GM21390 (cell line): ENCODE measurements around the gene HCRTR1.

Experiments used
- ATAC-seq: cut with Tn5 transposase; IDR thresholded peaks from one replicate; pipeline ENCODE4 v1.9.1; 2021; ENCODE audit not compliant: unreplicated experiment

Gene HCRTR1

DNA sequence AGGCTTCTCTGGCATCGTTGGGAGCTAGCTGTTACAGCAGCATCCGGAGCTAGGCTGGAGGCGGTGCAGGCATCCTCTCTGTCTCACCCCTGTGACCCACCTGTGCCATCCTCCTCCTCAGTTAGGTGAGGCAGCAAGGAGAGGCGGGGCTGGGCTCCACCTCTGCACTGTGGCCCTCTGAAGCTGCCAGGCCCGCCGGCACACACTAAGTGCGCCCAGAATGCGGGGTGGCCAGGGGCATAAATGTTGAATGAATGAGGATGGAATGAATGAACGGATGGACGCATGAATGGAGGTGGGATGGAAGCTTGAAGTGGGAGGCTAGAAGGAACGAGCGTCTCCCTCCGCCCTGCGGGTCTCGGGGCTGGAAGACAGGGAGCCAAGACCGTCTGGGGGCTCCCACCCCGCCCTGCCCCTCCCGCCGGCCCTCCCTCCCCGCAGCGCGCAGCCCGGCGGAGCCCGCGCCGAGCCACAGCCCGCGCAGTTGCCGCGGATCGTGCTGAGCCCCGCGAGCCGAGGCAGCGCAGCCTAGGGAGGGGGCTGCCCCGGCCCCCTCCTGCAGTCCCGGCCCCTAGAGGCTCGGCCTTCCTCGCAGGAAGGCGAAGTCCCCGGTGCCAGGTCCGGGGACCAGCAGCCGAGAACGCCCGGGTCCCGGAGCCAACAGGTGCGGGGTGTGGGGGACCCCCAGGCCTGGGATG, at the start of gene HCRTR1:
Gene HCRTR1, plus strand, starts transcription at position 472 of the 698 bp plus-strand sequence. CDS start 1,504 bp downstream, outside the sequence.
- ATAC-seq = no peak

DNA sequence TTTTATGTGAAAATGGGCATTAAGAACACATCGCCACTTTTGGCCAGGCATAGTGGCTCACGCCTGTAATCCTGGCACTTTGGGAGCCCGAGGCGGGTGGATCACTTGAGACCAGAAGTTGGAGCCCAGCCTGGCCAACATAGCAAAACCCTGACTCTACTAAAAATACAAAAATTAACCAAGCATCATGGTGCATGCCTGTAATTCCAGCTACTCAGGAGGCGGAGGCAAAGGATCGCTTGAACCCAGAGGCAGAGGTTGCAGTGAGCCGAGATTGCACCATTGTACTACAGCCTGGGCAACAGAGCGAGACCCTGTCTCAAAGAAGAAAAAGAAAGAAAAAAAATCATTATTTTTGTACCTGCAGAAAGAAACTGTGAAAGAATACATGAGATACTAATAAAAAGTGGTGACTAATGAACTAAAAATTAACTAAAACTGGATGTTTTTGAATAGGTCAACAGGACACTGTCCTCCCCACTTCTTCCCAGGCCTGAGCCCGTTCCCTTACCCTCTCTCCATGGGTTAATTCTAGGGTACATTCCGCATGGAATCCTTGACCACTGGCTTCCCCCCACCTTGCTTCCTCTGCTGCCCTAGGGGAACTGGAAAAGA, 49.4 kb upstream of the HCRTR1 start:
- no peak for ATAC-seq

DNA sequence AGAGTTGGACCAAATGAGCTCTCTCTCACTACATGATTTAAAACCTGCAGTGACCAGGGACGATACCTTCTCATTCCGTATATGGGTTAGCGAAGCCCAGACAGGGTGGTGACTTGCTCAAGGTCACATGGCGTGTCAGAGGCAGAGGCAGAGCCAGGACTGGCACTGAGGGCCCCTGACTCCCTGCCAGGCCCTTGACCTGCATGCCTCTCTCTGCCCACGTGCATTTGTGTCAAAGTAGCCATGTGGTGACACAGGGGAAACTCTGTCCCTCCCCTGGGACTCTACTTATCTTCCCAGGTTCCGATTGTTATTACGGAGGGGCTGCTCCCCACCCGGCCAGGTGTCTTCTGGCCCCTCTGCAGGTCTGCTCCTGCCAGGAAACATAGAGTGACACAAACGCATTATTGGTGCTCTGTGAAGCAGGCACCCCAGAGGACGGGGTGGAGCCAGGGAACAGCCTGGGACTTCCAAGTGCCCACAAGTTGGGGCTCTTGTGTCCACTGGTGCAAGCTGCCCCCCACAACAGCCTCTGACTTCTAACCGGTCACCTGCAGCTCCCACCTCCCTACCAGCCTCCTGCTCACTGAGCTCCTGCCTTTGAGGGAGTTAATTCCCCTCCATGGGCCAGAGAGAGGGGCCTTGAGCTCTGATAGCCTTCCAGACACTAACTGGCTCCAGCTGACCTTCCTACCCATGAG, 48.4 kb upstream of the HCRTR1 start:
- ATAC-seq = no peak

DNA sequence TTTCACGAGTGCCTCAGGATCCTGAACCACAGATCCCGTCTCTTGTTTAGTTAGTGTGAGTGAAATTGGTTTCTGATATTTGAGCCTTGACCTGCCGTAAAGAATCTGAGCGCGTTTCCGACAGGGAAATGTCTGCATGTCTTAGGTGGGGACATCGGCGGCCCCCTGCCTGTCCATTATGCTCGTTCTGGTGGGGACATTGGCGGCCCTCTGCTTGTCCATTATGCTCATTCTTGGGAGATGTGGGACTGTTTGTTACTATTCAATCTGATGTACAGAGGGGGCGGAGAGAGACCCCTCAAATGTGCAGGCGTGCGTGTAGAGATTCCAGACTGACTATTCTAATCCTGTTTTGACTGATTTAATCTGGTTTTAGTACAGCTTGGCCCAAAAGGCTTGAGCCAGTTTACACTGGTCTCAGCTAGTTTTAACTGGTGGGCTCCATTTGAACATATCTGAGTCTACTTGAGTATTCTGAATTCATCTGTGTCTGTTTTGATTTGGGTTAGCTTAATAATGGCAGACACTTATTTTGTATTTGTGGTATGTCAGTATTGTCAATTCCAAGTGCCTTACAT, 47.8 kb upstream of the HCRTR1 start:
- ATAC-seq = no peak

DNA sequence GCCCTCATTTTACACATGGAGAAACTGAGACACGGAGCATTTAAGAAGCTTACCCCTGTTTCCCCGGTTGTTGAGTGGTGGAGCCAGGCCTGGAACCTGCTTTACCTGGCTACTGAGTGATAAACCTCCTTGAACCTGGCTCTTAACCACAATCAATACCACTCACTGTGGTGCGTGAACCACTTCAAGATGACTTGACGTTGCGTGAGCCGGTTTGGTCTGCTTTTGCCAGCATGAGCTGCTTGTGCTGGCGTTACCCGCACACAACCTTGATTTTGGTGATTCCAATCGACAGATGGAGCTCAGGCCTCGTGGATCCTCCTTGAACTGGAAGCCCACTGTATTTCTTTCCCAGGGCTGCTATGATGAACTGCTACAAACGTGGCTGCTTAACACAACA, 47.3 kb upstream of the HCRTR1 start:
- no peak for ATAC-seq

DNA sequence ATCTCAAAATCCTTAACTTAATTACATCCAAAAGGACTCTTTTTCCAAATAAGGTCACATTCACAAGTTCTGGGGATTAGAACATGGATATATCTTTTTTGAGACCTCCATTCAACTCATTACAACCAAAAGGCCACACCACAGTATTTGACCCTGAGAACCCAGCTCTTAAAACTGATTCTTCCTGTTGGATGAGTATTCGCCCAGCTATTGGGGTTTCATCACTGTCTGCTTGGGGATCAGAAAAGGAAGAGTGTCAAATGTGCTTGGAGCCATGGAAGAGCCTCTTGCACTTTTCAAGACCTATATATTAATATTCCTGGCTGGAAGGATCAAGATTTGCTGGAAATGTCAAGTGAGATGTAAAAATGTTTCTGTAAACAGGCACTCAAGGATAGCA, 46.6 kb upstream of the HCRTR1 start:
- no peak for ATAC-seq

DNA sequence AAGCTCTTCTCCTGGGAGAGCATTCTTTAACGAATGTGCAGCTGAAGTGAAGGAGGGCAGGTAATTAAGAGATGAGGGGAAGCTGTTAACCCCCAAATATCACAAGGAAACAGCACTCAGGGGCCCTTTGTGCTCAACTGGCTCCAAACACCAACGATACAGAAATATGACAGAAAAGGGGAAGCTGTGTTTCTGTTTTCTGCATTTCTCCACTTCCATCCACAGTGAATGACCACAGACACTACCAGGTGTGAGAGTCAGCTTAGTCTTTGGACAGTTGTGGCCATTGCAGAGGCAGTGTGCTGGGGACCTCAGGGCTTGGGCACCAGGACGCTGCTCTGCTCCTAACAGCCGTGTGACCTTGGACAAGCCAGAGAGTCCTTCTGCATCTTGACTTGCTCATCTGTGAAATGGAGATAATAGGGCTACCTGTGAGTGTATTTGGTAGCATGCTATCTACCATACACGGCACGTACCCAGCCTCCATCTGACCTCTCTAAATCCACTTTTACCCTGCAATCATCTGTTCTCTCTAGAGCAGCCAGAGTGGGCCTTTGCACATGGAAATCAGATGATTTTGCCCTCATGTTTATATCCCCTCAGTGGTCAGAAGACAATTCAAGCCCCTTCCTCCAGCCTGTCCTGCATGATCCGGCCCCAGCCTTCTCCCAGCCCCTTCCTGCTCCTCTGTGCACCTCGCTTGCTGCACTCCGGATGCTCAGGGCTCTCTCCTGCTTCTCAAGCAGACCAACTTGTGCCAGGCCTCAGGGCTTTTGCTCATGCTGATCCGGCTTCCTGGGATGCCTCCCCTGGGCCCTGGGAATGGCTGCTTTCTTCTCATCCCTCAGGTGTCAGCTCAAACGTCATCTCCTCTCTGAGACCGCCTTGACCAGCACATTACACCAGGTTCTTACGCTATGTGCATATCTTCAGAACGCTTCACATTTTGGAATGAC, 45.9 kb upstream of the HCRTR1 start:
- ATAC-seq = no peak

DNA sequence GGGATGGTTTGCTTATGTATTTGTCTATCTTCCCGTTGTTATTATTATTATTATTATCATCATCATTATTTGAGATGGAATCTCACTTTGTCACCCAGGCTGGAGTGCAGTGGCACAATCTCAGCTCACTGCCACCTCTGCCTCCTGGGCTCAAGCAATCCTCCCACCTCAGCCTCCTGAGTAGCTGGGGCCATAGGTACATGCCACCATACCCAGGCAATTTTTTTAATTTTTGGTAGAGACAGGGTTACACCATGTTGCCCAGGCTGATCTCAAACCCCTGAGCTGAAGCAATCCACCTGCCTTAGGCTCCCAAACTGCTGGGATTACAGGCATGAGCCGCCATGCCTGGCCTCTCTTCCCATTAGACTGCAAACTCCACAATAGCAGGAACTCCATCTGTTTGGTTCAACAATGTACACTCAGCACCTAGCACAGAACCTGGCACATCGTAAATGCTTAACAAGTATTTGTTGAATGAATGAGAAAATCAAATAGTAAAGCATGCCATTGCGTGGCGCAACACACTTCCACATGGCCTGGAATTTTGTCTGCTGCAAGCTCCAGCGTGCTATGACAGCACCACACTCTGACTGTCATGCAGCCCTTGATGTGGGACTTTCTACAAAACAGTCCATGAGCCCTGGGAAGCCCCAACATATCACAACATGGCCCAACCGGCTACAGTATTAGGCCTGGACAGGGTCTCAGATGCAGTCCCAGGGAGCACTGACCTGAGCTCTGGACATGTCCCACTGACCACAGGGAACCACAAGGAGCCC, 45.0 kb upstream of the HCRTR1 start:
- ATAC-seq = no peak

DNA sequence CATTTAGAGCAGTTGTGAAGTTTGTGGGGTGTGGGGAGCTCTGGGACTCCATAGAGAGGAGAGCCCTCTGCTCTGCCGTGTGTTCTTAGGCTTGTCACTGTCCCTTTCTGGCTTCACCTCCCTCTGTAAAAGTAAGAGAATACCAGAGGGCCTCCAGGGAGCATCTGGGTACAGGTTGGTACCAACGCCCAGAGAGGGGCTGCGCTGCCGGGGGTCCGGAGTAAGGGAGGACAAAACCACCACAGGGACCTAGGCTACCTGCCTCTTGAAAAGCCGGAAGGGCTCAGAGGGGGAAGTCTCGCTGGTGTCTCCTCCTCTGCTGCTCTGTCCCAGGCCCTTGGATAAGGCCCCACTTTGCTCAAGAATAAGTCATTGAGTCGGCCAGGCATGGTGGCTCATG, 44.2 kb upstream of the HCRTR1 start:
- no peak for ATAC-seq

DNA sequence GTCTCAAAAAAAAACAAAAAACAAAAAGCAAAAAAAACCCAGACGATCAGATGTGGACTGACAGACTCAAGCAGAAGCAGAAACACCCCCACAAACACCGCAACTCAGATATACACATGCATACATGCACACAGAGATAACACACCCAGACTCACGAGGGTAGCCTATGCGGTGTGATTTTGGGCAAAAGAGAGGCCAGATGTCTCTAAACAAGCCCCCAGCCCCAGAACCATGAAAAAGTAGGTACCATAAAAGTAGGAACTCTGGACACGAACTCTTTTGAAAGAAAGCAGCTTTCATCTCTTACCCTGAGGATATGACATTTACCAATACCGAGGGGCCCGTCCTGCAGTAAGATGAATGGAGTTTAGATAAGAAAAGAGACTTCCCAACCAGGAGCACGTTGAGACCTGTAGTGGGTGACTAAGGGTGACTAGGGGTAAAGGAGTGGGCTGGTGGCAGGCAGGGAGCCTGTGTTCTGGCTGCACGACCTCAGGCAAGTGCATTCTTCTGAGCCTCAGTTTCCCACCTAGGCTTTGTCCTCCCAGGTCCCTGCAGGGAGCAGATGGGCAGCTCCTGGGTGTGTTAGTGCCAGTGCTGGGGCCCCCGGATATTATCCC, 42.6 kb upstream of the HCRTR1 start:
- no peak for ATAC-seq

DNA sequence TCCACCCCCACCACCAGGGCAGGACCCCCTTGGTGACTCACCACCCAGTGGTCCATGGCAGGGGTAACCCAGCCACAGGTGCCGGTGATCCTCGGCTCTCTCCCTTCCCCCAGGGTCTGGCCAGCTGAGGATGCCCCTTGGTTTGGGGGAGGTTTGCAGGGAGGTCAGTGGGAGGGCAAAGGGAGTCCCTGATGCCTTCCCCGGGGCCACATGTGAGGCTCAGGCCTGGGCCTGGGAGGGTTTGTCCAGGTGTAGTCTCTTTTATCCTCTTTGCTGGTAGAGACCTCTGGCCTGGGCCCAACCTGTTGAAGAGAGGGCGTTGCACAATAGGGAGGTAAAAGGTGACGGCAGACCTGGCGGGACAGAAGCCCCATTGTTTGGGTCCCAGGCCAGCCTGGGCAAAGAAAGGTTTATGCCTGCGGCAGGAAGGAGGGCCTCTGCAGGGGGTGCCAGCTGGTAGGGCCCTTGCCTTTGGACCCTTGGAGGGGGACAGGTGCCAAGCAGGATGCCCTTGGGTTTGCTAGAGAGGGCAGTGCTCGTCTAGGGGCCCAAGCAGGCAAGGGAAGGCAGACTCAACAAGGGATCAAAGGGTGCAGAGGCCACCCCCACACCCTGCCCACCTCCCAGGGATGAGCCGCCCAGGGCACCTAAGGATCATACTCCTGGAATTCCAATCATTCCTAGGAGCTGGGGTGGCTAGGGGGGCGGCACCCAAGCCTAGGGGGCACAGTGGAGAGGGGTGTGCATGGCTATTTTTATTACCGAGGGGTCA, 41.9 kb upstream of the HCRTR1 start:
- no peak for ATAC-seq

DNA sequence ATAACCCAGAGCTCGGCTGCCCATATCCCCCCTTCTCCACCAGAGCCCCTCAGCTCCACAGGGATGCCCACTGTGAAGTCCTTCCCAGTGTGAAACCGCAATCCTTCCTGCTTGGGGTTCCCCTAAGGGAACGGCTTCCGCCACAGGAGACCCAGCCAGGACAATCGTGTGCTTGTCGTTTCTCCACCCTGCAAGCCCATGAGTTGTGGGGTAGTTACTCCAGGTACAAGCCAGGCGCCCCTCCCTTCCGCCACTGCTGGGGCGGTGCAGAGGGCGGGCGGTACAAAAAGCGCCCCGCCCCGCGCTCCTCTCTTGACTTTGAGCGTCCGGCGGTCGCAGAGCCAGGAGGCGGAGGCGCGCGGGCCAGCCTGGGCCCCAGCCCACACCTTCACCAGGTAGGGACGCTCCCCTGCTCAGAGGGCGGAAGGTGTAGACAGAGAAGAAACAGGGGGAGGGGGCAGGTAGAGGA, 41.3 kb upstream of the HCRTR1 start, which contains the start of gene TINAGL1:
Gene TINAGL1, plus strand, starts transcription at position 315 of the 469 bp plus-strand sequence. CDS start 634 bp downstream, outside the sequence.
- ATAC-seq = no peak

DNA sequence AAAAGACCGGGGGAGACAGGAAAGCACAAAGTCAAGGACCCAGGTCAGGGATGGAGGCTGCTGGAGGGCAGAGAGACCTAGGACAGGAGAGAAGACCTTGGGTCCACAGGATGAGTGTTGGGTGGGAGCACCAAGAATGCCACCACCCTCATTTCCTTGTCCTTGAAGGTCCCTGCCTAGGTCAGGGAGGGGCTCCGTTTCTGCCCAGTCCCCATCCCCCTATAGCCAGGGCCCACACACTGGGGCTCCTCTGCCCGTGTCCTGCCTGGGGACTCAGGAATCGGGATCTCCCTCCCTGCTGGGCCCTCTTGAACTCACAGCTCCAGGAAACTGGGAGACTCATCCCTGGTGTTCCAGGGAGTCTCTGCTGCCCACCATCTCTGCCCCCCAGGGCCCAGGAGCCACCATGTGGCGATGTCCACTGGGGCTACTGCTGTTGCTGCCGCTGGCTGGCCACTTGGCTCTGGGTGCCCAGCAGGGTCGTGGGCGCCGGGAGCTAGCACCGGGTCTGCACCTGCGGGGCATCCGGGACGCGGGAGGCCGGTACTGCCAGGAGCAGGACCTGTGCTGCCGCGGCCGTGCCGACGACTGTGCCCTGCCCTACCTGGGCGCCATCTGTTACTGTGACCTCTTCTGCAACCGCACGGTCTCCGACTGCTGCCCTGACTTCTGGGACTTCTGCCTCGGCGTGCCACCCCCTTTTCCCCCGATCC, 40.6 kb upstream of the HCRTR1 start:
- no peak for ATAC-seq

DNA sequence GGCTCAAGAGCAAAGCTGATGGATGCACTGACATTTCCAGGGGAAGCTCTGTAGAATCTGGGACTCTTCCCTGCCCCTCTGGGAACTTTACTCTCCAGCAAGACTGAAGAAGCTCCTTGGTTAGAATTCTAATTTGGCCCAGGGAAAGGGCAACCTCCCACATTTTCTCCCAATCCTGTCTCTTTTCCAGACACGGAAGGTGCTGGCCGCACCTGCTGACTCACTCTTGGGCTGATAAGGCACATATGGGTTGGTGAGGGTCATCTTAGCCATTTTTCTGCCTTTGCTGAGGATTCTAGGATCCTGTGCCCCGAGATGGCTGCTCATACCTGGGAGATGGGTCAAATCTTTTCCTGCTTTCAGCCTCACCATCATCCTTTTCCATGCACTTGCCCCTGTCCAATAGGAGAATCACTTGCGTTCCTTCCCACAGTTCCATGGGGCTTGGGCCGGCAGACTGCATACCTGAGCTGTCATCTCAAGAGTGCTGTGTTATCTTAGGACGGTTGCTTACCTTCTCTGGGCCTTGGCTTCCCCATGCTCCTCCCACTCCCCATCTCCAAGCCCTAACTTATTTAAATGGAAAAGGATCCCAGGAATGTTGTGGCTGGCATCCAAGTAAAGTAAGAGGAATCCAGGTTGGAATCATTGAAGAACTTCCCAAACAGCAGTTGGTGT, 39.8 kb upstream of the HCRTR1 start:
- no peak for ATAC-seq

DNA sequence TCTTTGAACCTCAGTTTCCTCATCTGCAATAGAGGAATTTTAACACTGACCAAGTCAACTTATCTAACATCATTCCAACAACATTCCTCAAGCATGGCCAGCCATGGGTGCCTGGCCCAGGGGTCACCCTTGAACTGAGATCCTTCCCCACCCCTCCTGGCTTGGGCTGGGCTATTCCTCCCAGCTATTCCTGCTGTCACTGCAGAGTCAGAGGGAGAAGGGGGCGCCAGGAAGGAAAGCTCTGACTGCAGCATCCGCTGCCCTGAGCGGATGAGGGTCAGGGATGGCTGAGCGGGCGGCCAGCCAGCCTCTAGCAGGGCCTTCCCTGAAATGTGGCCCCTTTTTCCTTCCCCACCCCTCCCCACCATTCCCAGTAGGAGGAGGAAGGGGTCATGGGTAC, 38.1 kb upstream of the HCRTR1 start:
- no peak for ATAC-seq

DNA sequence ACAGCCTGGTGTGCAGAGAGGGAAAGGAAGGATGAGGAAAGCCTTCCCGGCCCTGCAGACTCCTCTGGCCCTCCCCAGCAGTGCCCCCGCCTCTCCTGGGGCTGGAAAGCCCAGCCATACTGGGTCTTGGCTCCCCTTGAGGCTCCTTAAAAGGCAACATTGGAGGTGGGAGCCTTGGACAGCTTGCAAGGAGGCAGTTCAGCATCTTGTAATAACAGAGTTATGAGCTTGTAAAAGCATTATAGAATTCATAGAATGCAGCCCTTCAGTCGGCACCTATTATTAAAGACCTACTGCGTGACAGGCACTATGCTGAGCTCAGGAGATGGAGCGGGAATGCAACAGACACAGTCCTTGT, 37.0 kb upstream of the HCRTR1 start:
- no peak for ATAC-seq

DNA sequence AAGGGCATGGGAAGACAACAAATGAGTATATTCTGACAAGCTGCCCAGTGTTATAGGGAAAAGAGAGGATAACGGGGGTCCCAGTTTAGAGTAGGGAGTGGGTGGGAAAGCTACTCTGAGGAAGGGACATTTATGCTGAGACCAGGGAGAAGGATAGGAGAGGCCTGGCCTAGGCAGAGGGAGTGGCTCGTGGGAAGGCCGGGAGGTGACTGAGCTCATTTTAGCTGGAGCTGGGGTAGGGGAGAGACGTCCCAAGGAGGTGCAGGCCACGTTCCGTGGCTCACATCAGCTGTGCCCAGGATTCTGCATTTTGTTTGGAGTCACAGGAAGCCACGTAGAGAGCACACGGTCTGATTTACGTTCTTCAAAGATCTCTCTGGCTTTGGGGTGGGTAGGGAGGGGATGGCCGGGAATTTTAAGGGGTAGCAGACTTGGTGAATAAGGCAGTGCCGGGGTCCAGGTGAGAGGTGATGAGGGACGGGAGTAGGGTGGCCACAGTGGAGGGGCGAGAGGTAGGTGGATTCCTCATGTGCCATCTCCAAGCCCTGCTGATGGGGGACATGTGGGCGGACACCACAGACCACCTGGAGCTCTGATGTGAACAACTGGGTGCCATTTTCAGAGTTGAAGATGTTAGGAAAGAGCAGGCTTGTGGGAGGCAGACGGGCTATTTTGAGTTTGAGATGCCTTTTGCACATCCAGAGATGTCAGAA, 36.4 kb upstream of the HCRTR1 start:
- ATAC-seq = no peak
